GM18907 (cell line): ENCODE results near the gene MAPKBP1.
"Not testable (repeated sequence)": the region's sequence is repeated elsewhere in the genome, so short reads cannot be mapped to it uniquely, and the experiment has no call there.

ENCODE experiments used
- ATAC-seq: cut with Tn5 transposase; IDR thresholded peaks from one replicate; pipeline ENCODE4 v1.9.1; 2021; ENCODE audit warnings: mild to moderate bottlenecking, moderate library complexity; ENCODE audit not compliant: unreplicated experiment

Gene MAPKBP1

GRCh38 chr15:41824062-41824745 lies 49.9 kb downstream of the MAPKBP1 start:
- ATAC-seq, result no peak

GRCh38 chr15:41825145-41825544 lies 50.9 kb downstream of the MAPKBP1 start:
- no peak for ATAC-seq

GRCh38 chr15:41825572-41826535 lies 51.6 kb downstream of the MAPKBP1 start:
- no peak for ATAC-seq

- peak; percentile 6 for ATAC-seq
Measured at GRCh38 chr15:41827290-41827879, 53.1 kb downstream of the MAPKBP1 start.

GRCh38 chr15:41827880-41828806 lies 53.9 kb downstream of the MAPKBP1 start, which contains the start of gene JMJD7:
Gene JMJD7, plus strand, starts transcription at chr15:41828092. Its CDS starts 33 bp downstream, at chr15:41828125.
- peak; percentile 54 for ATAC-seq

- ATAC-seq, result no peak
Measured at GRCh38 chr15:41828807-41829141, 54.5 kb downstream of the MAPKBP1 start.

GRCh38 chr15:41829959-41830646 lies 55.8 kb downstream of the MAPKBP1 start:
- no peak for ATAC-seq

GRCh38 chr15:41831291-41831690 lies 57.0 kb downstream of the MAPKBP1 start:
- not testable (repeated sequence) for ATAC-seq

- no peak for ATAC-seq
Measured at GRCh38 chr15:41832208-41832607, 57.9 kb downstream of the MAPKBP1 start.

GRCh38 chr15:41832875-41833274 lies 58.6 kb downstream of the MAPKBP1 start:
- ATAC-seq, result no peak

GRCh38 chr15:41834096-41834495 lies 59.8 kb downstream of the MAPKBP1 start:
- ATAC-seq, result no peak

- ATAC-seq, result no peak
Measured at GRCh38 chr15:41836073-41836472, 61.8 kb downstream of the MAPKBP1 start.

GRCh38 chr15:41836713-41837454 lies 62.6 kb downstream of the MAPKBP1 start:
- ATAC-seq, result no peak

GRCh38 chr15:41838400-41838897 lies 64.2 kb downstream of the MAPKBP1 start, which contains the start of gene PLA2G4B:
Gene PLA2G4B, plus strand, starts transcription at chr15:41838847. Its CDS starts 67 bp downstream, at chr15:41838914.
- no peak for ATAC-seq

GRCh38 chr15:41839781-41840491 lies 65.7 kb downstream of the MAPKBP1 start:
- no peak for ATAC-seq

- ATAC-seq, result no peak
Measured at GRCh38 chr15:41840673-41841072, 66.4 kb downstream of the MAPKBP1 start.

- no peak for ATAC-seq
Measured at GRCh38 chr15:41841131-41841530, 66.8 kb downstream of the MAPKBP1 start.

GRCh38 chr15:41842229-41842628 lies 67.9 kb downstream of the MAPKBP1 start:
- no peak for ATAC-seq
